Panc1 (cell line): Measurements from ENCODE around the gene EP300.

Experiments used
- CTCF ChIP-seq: fragments of 450-650 bp; IDR thresholded peaks from 2 replicates; pipeline ENCODE4 v1.5.1; 2017; ENCODE audit warnings: mild to moderate bottlenecking
- POLR2AphosphoS5 ChIP-seq: IDR thresholded peaks from 2 replicates; pipeline ENCODE4 v1.6.1; 2012; ENCODE audit warnings: mild to moderate bottlenecking, low read depth, low read length, moderate library complexity
- TCF7L2 ChIP-seq: IDR thresholded peaks from 2 replicates; pipeline ENCODE4 v1.6.1; 2011; ENCODE audit warnings: mild to moderate bottlenecking, low read depth, low read length, inconsistent platforms

GRCh38 chr22:41180926-41181325 lies 88.5 kb downstream of the EP300 start:
- TF ChIP-seq CTCF: no peak
- TF ChIP-seq POLR2AphosphoS5: no peak
- no peak for TF ChIP-seq TCF7L2
